A204.1 (cell line): ENCODE results near the gene FOXN3.
"Not testable (repeated sequence)": the region's sequence is repeated elsewhere in the genome, so short reads cannot be mapped to it uniquely, and the experiment has no call there.

Experiments used
- FAIRE-seq: peaks from 2 replicates; lab custom pipeline; 2012; peaks lifted over from hg19 to GRCh38; lab: Jason Lieb, UNC

Gene FOXN3

GRCh38 chr14:89126461-89126860, 290.6 kb downstream of the FOXN3 start:
- no peak for FAIRE-seq

- no peak for FAIRE-seq
Measured at GRCh38 chr14:89125216-89125615, 291.8 kb downstream of the FOXN3 start.

GRCh38 chr14:89123851-89124250, 293.2 kb downstream of the FOXN3 start:
- FAIRE-seq = peak; percentile 23

- no peak for FAIRE-seq
Measured at GRCh38 chr14:89123215-89123614, 293.8 kb downstream of the FOXN3 start.

- FAIRE-seq = no peak
Measured at GRCh38 chr14:89121968-89122620, 294.9 kb downstream of the FOXN3 start.

GRCh38 chr14:89117012-89117411, 300.0 kb downstream of the FOXN3 start:
- no peak for FAIRE-seq

- FAIRE-seq = no peak
Measured at GRCh38 chr14:89114109-89114508, 302.9 kb downstream of the FOXN3 start.

GRCh38 chr14:89112720-89113119, 304.3 kb downstream of the FOXN3 start:
- no peak for FAIRE-seq

- FAIRE-seq = not testable (repeated sequence)
Measured at GRCh38 chr14:89111766-89112543, 305.1 kb downstream of the FOXN3 start.

GRCh38 chr14:89111232-89111631, 305.8 kb downstream of the FOXN3 start:
- not testable (repeated sequence) for FAIRE-seq

- FAIRE-seq = no peak
Measured at GRCh38 chr14:89110110-89110509, 306.9 kb downstream of the FOXN3 start.

GRCh38 chr14:89108608-89109007, 308.4 kb downstream of the FOXN3 start:
- FAIRE-seq = no peak

- FAIRE-seq = no peak
Measured at GRCh38 chr14:89107626-89108025, 309.4 kb downstream of the FOXN3 start.
